ENCODE data around the gene CEP43. TPM values are rescaled to one million over a fixed set of nuclear protein-coding genes. Genes with fewer than 3 reads are reported as not detected.

CEP43 gene
- total and polyA plus RNA-seq, 2 of the 8 experiments (the other 6 are each of a cell fraction or from before 2014, with no cell fraction given) = 12.0 to 31.2 TPM

DNA sequence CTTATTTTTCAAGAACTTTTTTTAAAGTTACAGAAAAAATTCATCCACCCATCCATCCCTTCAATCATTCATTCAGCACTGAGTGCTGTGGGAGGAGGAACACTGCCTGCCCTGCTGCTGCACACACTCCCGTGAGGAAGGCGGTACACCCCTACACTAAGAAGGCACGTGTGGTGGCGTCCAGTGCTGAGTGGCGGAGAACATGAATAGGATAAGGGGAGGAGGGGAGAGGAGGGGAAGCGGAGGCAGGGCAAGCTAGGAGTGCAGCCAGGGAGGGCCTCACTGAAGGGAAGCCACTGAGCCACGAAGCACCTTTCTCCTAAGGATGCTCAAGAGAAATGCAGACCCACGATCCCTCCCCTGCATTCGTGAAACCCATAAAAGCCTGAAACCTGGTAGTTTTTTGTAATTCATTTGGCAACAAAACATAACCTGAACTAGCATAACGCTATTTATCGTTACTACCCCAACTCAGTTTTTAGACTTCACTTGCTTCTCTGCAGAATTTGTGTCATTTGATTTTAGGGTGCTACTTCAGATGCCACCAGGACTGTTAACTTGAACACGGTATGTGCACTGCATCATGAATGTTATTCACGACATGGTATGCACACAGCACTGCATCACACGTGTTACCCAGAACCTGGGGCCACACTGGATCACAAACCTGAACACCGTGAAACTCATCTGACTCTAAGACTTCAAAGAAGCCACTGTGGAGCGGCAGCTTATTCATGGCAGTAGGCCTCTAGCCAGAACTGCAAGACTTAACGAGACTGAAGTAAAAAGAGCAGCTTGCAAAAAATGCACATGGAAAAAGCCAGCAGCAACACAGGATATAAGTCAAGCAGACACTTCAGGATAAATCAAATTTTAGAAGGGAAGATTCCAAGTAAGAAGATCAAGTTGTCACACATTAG is 46.4 kb upstream of the CEP43 start (continued):
- TF ChIP-seq GABPA (IDR thresholded peaks at IDR 0.05; ENCODE audit: borderline replicate concordance, insufficient read depth, low read length) = no peak
- TF ChIP-seq SP4 (IDR thresholded peaks at IDR 0.05; ENCODE audit: low read length) = no peak
- TF ChIP-seq, protein P1, sequence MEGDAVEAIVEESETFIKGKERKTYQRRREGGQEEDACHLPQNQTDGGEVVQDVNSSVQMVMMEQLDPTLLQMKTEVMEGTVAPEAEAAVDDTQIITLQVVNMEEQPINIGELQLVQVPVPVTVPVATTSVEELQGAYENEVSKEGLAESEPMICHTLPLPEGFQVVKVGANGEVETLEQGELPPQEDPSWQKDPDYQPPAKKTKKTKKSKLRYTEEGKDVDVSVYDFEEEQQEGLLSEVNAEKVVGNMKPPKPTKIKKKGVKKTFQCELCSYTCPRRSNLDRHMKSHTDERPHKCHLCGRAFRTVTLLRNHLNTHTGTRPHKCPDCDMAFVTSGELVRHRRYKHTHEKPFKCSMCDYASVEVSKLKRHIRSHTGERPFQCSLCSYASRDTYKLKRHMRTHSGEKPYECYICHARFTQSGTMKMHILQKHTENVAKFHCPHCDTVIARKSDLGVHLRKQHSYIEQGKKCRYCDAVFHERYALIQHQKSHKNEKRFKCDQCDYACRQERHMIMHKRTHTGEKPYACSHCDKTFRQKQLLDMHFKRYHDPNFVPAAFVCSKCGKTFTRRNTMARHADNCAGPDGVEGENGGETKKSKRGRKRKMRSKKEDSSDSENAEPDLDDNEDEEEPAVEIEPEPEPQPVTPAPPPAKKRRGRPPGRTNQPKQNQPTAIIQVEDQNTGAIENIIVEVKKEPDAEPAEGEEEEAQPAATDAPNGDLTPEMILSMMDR (IDR thresholded peaks at IDR 0.05; ENCODE audit: control extremely low read depth in 1 of 3, insufficient read depth in 1 of 3, low read depth in 1 of 3, low read length in 3 of 3) = no peak
- TF ChIP-seq ZNF274 (IDR thresholded peaks at IDR 0.05; ENCODE audit: borderline replicate concordance, extremely low read depth, low read length) = no peak
- no peak for TF ChIP-seq CREB1 (IDR thresholded peaks at IDR 0.05)
- no peak for TF ChIP-seq TCF12 (IDR thresholded peaks at IDR 0.05; ENCODE audit: low read depth, low read length)
- TF ChIP-seq RFX5 (IDR thresholded peaks at IDR 0.05; ENCODE audit: borderline replicate concordance, low read depth, low read length) = no peak
